HG02642 (cell line): ENCODE measurements around the gene BEAN1.

Source experiments
- ATAC-seq: cut with Tn5 transposase; IDR thresholded peaks from one replicate; pipeline ENCODE4 v1.9.1; 2021; ENCODE audit warnings: mild to moderate bottlenecking; ENCODE audit not compliant: unreplicated experiment, poor library complexity

BEAN1 gene

GRCh38 chr16:66516509-66516807 lies 89.4 kb downstream of the BEAN1 start:
- ATAC-seq = no peak

- peak; percentile 96 for ATAC-seq
These were observed 89.9 kb downstream of the BEAN1 start for GRCh38 chr16:66516808-66517585.

- ATAC-seq = no peak
These were observed 90.6 kb downstream of the BEAN1 start for GRCh38 chr16:66517586-66518263.

DNA sequence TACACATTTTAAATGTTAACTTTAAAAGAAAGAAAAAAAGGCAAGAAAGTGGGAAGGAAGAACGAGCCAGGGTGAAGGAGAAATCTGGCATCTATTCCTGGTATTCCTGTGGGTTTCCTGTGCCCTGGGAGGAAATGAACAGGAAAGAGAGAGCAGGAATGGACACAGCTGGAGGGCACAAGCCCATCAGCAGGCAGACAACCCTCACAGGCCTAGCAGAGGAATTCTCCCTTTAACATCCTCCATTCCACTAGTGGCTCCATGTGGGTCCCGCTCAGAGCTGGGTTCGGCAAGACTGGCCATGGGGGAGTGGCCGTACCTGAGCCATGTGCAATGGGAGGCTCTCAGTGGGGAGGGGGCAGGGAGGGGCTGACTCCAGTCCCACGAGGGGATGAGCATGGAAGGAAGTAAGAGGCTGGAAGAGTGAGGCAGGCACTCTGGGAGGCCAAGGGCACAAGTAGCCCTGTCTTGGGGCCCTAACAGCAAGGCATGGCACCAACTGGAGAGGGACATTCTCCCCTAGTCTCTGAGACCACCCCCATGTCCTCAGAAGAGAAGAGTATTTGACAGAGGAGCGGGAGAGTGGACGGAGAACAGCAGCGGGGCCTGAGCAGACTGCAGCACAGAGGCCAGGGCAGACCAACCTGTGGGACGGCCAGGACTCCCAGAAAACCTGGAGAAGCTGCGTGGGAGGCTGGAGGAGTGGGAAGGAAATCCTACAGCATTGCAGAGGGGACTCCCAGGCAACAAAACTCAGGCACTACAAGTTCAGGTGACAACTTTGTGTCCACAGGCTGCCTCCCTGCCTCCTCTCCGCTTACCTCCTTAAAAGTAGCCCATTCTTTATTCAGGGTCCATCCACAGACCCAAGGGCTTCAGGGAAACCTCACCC lies 92.6 kb downstream of the BEAN1 start:
- ATAC-seq = no peak

GRCh38 chr16:66520406-66521170 lies 93.5 kb downstream of the BEAN1 start:
- no peak for ATAC-seq

DNA sequence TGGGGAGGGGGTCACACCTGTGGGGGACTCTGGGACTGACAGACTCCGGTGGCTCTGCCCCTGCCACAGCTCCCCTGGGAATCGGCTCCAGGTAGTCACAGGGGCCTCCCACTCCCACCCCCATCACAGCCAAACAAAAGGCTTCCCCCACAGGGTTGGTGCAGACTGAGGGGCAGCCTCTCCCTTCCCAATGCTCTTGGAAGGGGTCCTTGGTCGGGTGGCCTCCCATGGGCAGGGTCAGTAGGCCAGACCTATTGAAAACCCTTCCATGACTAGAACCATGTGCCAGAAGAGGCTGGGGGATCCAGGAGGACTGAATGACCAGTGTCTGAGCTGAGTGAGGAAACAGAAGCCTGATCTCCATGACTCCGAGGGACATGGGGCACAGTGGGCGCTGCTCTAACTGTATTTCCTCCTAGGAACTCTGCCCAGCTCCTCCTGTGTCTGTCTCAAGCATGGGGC lies 94.2 kb downstream of the BEAN1 start:
- ATAC-seq = no peak

- peak; percentile 63 for ATAC-seq
These were observed 95.1 kb downstream of the BEAN1 start for GRCh38 chr16:66521951-66522771.

DNA sequence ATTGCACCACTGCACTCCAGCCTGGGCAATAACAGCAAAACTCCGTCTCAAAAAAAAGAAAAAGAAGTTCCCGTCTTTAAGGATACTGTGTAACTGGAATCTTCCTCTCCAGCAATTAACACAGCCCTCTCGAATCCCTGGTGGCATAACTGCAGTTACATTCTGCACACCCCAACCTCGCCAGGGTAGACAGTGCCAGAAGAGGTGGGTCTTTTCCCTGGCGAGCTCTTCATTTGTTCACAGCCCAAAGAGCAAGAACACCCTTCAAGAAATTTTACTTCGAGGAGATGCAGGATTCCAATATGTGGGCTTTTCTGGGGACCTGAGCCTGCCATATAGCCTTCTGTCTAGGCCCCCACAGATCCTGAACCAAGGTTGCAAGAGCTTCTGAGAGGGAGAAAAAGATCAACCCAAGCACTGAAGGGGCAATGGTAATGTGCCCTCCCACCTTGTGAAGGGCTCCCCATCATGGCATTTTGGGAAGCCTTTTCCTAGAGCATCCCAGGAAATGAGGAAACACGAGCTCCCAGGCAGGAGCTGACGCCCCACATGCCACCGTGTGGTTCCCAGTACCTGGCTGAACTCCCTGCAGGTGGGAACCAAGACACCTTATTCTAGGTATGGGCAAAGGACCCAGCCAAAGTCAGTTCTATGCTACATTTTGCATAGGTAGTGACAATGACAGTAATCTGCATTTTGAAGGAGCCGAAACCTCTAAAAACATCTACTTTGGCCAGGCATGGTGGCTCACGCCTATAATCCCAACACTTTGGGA lies 95.9 kb downstream of the BEAN1 start:
- ATAC-seq = no peak

GRCh38 chr16:66523861-66524354 lies 96.8 kb downstream of the BEAN1 start:
- ATAC-seq = peak; percentile 40

DNA sequence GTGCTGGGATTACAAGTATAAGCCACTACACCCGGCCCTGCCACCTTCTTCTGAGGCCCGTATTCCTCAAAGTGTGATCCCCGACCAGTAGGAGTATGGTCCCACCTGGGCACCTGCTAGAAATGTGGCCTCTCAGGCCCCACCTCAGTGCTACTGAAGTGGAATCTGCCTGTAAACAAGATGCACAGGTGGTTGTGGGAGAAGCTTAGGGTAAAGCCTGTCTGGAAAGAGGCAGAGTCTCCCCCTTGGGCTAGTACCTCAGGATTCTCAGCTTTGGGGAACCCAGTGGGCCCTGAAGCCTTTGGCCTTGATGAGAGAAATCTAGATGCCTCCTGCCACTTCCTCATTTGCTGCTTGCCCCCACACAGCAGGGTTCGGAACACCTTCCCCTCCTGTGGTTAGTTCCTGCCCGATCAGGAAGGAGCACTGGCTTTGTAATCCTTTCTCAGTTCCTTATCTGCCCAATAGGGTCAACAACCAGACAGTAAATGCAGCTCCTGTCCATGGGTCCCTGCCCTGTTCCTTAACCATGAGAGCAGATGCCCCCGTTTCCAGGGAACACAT lies 97.6 kb downstream of the BEAN1 start:
- peak; percentile 56 for ATAC-seq

GRCh38 chr16:66525396-66526180 lies 98.5 kb downstream of the BEAN1 start:
- no peak for ATAC-seq

DNA sequence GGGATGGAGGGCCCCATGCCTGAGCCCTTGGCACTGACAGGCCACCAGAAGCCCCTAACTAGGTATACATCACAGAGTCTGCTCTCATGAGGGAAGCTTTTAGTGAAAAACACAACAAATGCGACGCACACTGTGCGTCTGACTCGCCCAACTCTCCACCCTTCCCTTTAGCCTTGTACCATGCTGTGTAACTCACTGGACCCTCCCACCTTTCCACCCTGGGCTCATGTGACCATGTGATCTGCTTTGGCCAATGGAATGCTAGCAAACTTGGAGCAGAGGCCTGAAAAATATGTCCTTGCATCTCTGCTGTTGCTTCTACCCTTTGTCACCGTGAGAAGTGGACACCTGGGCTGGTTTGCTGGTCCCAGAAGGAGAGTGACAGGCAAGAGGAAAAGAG lies 101.2 kb downstream of the BEAN1 start:
- ATAC-seq = no peak

DNA sequence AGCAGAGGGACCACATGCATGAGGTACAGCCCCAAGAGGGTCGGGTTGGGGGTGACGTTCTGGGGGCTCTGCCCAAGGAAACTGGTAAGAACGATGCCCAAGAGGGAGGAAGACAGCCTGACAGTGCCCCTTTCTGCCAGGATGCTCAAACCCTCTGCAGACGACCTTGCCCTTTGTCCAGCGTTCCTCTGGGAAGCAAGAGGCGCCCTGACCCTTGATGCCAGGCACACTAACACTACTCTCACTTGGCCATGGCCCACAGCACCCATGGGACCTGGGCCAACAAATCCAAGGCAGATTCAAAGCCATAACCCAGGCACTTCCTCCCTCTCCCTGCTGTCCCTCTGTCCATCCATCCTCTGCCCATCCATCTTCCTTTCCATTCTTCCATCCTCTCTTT lies 102.4 kb downstream of the BEAN1 start:
- no peak for ATAC-seq
